Measurements from ENCODE around the gene HECA.
"Not testable (repeated sequence)": the region's sequence is repeated elsewhere in the genome, so short reads cannot be mapped to it uniquely, and the experiment has no call there.

Gene HECA

DNA sequence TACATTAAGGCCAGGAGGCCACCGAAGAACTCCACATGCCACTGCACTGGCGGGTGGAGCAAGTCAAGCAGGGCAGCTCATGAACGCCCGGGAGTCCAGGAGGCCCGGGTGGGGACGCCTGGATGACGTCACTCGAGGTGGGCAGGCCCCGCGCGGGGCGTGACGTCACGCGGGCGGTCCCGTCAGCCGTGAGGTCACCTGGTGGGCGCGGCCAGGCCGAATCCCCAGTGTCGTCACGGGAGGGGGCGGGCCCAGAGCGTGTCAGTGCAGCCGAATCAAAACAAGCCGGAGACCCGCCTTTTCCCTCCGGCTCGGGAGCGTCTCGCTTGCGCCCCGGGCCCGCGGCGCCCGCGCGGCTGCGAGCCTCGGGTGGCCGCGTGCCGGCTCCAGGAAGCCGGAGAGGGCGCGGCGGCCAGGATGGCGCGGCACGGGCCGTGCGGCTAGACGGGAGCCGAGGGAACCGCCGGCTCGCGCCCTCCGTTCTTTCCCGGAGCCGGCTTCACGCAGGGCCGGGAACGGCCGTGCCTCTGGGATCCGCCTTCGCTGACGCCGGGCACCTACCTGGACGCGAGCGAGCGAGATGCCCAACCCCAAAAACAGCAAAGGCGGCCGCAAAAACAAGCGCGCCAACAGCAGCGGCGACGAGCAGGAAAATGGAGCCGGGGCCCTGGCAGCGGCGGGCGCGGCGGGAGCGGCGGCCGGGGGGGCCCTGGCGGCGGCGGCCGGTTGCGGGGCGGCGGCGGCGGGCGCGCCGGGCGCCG lies at the start of gene HECA:
Gene HECA (plus strand): TSS at position 264 of the 761 bp plus-strand sequence. CDS start 317 bp downstream, at position 581.
- peak; percentile 95 for DNase-seq (ENCODE audit: low read depth)

DNA sequence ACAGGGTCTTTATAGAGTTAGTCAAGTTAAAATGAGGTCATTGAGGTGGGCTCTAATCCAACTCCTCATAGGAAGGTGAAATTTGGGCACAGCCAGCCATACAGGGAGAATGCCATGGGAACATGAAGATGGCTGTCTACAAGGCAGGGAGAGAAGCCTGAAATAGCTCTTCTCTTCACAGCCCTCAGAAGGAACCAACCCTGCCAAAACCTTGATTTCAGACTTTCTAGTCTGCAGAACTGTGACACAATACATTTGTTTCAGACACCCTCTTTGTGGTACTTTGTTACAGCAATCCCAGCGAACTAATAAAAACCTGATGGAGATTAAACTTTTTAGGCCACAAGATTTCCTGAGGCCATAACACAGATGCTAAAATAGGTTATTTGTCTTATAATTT lies 43.1 kb upstream of the HECA start:
- no peak for DNase-seq (ENCODE audit: low read depth)

DNA sequence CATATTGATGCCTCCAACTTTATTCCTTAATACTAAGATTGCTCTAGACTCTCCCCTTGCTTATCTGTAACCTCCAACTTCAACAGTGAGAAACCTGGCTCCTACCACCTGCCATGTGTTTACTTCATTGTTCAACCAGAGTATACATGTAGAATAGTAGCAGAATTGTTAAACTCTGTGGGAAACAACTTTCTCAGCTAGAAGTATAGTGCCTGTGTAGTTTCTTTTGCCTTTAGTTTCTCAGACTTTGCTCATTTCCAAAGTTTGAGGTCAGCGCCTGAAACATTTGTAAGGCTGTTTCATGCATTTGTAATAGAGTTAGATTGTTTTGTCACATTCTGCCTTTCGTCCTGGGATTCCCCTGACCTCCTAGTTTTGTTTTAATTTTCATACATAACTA lies 34.9 kb upstream of the HECA start:
- DNase-seq (ENCODE audit: low read depth): no peak

DNA sequence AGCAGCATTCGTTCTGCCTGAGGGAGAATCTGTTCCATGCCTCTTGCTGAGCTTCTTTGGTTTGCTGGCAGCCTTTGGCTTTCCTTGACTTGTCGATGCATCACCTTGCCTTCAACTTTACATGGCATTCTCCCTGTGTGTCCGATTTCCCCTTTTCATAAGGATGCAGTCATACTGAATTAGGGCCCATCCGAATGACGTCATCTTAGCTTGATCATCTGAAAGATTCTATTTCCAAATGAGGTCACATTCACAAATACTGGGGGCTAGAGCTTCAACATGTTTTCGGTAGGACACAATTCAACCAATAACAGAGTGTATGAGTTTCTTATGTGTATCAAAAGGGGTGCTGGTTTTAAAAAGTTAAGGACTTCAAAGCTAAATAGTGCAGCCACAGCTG lies 27.8 kb upstream of the HECA start:
- no peak for DNase-seq (ENCODE audit: low read depth)

DNA sequence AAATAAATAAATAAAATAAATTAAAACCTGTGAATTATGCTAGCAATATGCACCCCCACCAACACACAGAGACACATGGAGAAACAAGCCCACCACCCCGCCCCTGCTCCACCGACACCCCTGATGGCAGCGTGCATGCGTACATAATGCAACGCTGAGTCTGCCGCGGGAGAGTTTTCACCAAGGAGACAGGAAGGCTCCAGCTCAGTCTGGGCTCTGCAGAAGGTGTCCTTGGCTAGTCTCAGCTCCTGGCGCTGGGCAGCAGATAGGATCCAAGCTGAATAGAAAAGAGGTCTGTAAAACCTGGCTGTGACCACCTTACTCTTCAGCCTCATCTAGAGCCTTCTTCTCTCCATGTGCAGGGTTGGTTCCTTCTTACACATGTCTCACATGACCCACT lies 26.5 kb upstream of the HECA start:
- no peak for DNase-seq (ENCODE audit: low read depth)

DNA sequence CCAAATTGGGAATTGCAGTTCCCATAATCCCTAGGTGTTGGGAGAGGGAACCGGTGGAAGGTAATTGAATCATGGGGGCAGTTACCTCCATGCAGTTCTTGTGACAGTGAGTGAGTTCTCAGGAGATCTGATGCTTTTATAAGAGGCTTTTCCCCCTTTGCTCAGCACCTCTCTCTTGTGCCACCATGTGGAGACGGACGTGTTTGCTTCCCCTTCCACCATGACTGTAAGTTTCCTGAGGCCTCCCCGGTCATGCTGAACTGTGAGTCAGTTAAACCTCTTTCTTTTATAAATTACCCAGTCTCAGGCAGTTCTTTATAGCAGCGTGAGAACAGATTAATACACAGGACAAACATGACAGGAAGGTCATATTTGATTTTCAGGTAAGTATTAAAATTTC lies 25.3 kb upstream of the HECA start:
- peak; percentile 52 for DNase-seq (ENCODE audit: low read depth)

DNA sequence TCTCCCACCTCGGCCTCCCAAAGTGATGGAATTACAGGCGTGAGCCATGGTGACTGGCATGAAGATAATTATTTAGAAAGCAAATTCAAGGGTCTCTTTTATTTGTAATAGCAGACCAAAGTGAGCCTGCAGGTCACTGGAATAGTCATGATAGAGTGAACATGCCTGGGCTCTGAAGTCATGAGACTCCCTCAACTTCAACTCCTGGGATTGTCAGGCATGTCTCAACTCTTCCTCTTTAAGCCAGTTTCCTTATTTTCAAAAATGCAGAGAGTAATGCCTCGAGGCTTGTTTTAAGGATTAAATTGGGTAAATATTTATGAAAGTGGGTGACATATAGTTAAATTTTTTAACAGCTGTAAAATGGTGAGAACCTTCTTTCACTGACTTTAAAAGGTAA lies 22.7 kb upstream of the HECA start:
- DNase-seq (ENCODE audit: low read depth): peak; percentile 21

DNA sequence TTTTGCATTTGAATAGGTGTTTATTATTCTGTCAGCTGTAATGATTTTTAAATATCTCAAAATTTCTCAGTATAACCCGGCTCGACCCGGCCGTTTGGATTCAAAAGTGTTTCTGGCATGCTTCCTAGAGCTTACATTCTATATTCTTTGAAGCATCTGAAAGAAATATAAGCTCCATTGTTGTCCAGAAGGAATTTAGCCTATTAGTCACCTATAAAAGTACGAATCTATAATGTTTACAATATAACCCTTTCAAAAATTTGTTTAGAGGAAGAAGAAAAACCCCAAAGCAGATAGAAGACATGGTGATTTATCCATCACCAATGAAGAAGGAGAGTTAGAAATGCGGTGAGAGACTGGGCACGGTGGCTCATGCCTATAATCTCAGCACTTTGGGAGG lies 22.3 kb upstream of the HECA start:
- DNase-seq (ENCODE audit: low read depth): no peak

DNA sequence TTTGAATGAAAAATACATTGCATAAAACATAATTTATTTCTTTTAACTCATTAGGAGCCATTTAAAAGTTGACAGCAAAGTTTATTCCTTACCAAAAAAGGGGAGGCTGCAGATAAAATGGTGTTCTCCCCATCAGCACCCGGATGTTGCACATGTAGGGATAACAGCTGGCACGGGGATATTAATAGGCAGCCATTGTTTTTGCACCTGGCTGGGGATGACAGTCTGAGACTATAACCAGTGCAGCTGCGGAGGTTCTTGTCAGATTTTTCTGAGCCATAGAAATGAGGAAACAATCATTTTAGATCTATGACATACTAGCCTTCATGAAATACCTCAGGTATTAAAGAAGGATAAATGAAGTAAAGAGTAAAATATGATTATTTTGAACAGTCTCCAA lies 20.1 kb upstream of the HECA start:
- DNase-seq (ENCODE audit: low read depth): no peak

DNA sequence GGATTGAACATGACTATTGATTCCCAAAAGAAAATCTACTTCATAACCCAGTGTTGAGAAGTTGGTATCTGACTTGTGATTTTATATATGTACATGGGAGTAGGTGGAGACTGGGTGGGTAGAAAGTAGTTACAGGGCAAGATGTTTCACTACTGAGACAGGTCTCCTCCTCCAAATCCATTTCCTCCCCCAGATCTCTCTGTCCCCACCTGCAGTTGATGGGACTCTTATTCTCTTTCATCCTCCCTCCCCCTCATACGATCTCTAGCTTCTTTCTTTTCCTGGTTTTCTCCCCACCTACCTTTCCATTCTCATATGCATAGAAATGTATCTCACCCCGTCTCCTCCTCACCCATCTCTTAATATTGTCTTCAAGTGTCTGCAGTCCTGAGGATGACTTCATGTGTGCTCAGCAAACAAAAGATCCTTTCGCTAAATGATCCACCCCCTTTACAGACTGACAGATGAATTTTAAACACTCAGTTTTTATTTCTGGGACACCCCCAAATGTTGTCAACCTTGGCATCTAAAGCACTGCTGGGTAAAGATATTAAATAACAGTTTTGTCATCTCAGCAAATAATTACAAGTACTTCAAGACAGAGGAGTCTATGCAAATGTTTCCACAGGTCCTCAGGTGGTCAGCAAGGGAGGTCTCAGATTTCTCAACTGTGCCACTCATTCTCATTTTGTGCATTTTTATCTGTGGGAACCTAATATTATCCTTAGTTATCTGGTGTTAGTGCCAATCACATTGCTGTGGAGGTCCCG lies 18.7 kb upstream of the HECA start:
- no peak for DNase-seq (ENCODE audit: low read depth)

DNA sequence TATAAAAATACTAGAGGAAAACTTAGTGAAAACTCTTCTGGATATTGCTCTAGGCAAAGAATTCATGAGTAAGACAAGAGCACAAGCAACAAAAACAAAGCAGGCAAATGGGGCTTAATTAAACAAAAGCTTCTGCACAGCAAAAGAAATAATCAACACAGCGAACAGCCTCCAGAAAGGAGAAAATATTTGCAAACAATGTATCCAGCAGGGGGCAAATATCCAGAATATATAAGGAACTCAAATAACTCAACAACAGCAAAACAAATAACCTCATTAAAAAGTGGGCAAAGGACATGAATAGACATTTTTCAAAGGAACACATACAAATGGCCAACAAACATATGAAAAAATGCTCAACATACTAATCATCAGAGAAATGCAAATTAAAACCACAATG lies 17.1 kb upstream of the HECA start:
- DNase-seq (ENCODE audit: low read depth): peak; percentile 45

- no peak for DNase-seq (ENCODE audit: low read depth)
These were observed 15.3 kb upstream of the HECA start for GRCh38 chr6:139119552-139119951.

DNA sequence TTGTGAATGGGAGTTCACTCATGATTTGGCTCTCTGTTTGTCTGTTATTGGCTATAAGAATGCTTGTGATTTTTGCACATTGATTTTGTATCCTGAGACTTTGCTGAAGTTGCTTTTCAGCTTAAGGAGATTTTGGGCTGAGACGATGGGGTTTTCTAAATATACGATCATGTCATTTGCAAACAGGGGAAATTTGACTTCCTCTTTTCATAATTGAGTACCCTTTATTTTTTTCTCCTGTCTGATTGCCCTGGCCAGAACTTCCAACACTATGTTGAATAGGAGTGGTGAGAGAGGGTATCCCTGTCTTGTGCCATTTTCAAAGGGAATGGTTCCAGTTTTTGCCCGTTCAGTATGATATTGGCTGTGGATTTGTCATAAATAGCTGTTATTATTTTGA lies 12.1 kb upstream of the HECA start:
- not testable (repeated sequence) for DNase-seq (ENCODE audit: low read depth)

DNA sequence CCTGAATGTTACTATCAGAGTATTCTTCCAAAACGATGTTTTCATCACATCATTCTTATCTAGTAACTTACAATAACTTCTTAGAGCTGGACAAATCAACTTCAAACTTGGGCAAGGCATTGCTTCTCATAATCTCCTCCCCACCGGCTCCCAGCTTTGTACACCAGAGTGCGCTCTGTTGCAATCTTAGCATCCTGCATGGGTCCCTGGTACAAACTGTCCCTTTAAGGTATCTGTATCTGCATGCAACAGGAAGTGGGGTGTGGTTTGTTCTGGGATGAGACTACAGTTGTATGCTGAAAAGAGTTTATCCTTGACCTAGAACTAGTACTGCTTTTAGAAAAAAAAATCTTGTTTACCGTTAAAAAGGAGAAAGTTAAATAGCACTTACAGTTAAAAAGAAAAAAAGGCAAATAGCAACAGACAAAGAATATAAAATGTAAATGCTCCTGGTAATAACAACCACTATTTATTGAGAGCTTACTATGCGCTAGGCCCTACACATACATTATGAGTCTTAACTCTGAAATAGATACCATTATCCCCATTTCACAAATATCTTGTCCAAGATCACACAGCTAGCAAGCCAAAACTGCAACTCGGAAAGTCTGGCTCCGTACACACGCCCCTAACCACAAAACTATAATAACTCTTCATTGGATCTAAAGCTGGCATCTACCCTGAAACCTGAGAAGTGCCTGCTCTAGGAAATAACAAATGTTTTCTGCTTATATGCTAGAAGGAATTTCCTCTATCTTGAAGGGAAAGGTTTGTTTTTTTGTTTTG lies 9.8 kb upstream of the HECA start:
- DNase-seq (ENCODE audit: low read depth): peak; percentile 69

DNA sequence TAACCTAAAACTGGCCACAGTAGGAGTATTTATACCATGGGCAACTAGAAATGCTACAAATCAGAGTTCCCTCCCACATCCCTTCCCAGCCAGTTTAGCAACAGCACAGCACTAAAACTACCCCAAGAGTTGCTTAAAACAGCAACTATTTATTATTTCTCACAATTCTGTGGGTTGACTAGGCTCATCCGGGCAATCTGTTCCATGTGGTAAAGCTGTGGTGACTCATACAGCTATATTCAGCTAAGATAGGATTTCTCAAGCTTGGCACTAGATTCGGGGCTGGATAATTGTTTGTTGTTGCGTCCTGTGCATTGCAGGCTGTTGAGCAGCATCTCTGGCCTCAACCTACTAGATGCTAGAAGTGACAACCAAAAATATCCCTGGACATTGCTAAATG lies 8.6 kb upstream of the HECA start:
- DNase-seq (ENCODE audit: low read depth): peak; percentile 75

- DNase-seq (ENCODE audit: low read depth): no peak
These were observed 7.9 kb upstream of the HECA start for GRCh38 chr6:139126931-139127330.

GRCh38 chr6:139129284-139129683 lies 5.6 kb upstream of the HECA start:
- DNase-seq (ENCODE audit: low read depth): no peak

GRCh38 chr6:139131736-139132280 lies 3.1 kb upstream of the HECA start:
- DNase-seq (ENCODE audit: low read depth): no peak

DNA sequence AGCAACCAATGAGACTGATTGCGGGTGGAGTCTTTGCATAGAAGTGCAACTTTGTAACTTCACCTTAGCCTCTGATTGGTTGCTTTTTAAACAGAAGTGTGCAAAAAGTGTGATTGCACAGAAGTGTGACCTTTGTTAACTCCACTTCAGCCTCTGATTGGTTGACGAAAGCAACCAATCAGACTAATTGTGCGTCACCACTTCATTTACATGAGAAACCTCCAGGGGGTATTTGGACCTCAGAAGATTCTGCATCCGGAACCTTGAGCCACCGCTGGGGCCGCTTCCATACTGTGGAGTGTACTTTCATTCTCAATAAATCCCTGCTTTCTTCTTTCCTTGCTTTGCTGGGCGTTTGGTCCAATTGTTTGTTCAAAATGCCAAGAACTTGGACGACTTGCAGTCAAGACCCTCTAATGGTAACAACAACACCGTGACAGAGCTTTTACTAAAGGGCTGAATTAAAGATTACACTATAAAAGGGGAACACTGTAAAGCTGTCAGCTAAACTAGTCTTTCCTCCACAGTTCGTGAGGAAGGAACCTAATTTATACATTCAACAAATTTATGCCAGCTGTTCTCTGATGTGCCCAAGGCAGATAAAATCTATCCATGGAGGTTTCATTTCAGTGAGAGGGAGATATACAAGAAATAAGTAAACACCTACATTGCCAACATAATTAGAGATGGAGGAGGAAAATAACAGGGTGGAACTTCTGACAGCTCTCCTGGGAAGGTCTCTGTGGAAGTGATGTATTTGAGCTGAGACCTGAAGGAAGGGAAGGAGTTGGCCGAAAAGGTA lies 1.4 kb upstream of the HECA start:
- no peak for DNase-seq (ENCODE audit: low read depth)

- DNase-seq (ENCODE audit: low read depth): no peak
These were observed 850 bp upstream of the HECA start for GRCh38 chr6:139134064-139134395.
